Measurements from ENCODE around the gene PIAS1.
"Not testable (repeated sequence)": the region's sequence is repeated elsewhere in the genome, so short reads cannot be mapped to it uniquely, and the experiment has no call there.

Gene PIAS1

DNA sequence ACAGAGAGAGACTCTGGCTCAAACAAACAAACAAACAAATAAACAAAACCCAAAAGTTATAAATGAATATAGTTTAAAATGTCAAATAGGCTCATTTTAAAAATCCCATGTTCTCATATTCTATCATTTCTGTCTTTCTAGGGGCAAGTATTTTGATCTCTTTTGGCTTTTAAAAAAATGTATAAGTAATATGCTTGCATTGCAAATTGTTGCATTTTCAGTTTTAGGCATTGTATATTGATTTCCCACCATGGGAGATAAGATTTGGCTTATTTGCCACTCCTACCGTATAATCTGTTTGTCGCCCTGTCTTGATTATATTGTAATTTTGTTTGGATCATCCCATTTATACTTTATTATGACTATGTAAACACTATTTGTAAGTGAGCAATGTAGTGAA, 70.6 kb downstream of the PIAS1 start:
- DNase-seq (ENCODE audit: low read depth), result no peak

DNA sequence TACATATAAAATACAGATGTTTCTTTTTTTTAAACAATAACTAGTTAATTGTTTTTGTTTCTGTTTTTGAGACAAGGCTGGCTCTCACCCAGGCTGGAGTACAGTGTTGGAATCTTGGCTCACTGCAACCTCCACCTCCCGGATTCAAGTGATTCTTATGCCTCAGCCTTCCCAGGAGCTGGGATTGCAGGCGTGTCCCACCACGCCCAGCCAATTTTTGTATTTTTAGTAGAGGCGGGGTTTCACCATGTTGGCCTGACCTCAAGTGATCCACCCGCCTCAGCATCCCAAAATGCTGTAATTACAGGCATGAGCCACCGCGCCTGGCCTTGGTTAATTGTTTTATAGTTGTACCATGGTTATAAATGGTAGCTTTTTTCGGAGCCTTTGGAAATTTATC, 72.3 kb downstream of the PIAS1 start:
- DNase-seq (ENCODE audit: low read depth), result no peak

DNA sequence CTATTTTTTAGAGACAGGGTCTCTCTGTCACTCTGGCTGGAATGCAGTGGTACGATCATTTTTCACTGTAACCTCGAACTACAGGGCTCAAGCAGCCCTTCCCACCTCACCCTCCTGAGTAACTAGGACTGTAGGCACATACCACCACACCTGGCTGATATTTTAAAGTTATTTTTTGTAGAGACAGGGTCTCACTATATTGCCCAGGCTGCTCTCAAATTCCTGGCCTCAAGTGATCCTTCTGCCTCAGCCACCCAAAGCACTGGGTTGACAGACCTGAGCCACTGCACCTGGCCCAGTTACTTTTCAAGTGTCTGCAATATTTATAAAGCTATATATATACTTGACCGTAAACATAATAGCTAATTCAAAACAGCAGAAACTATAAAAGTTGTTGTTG, 75.0 kb downstream of the PIAS1 start:
- no peak for DNase-seq (ENCODE audit: low read depth)

DNA sequence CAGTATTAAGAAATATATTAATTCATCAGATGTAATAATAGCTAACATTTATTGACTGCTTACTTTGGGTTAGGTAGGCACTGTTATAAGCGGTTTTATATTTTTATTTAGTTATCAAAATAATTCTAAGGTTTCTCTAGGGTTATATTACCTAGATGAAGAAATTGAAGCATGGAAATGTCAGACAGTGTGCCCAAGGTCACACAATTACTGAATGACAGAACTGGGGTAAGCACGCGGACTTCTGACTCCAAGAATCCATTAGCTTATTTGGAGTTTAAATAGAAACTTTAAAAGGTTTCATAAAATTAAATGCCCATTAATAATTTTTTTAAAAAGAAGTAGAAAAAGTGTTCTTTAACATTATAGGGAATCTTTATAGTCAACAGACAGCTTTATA, 76.7 kb downstream of the PIAS1 start:
- no peak for DNase-seq (ENCODE audit: low read depth)

DNA sequence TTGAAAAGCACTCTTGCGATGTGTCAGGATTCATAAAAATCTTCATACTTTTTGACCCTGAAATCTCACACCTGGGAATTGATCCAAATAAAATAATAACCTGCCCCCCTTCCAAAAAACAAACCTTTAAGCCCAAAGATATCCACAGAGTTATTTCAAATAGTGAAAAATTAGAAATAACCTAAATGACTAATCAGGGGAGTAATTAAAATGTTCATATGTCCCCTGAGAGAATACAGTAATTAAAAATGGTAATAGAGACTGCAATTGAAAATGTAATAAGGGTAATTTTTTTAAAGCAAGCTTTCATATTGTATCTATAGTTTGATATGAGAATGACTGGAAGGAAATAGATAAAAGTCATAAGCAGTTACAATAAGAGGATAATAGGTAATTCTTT, 83.0 kb downstream of the PIAS1 start:
- no peak for DNase-seq (ENCODE audit: low read depth)

DNA sequence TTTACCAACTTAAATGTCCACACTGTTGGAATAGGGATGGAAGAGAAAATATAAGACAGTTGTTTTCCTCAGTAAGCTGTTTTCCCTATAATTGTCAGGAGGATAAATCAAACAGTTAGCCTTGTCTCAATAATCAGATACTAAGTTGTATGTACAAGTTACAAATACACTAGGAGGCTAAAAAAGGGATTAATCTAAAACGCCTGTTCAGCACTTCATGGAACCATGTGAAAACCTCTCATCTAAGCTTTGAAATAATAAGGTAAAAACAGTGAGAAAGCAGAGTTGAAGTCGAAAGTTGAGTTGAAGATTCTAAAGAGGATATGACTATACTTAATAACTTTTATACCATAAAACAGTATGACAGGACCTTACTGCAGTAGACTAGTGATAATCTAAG, 89.0 kb downstream of the PIAS1 start:
- no peak for DNase-seq (ENCODE audit: low read depth)

DNA sequence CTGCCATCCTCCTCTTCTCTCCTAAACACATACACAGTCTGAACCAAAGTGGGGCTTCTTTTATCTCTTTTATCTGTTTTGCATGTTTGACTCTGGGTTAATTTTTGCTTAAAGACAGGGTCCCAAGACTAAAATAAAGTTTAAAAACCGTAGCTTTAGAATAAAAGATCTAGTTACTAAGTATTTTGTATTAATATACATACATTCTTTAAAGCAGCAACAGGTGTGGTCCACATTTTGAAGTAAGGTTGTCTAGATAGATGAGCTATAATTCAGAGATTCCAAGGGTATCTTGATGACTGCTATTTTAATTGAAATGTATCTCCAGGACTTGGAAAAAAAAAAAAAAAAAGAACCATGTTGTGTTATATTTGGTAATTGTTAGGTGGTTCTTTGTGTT, 89.7 kb downstream of the PIAS1 start:
- no peak for DNase-seq (ENCODE audit: low read depth)

DNA sequence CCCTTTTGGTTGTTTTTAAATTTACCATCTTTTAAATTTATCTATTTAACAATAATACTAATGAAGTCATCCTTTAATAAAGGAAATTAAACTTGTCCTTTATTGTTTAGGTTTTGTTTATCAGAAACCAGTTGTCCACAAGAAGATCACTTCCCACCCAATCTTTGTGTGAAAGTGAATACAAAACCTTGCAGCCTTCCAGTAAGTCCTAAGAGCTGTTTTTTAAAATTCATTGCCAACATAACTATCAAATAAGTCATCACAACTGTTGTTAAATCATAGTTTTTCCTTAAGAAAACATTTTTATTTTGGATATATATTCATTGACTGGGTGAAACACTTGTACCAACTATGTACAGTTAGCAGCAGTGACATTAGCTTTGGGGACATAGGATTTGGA, 91.6 kb downstream of the PIAS1 start:
- no peak for DNase-seq (ENCODE audit: low read depth)

DNA sequence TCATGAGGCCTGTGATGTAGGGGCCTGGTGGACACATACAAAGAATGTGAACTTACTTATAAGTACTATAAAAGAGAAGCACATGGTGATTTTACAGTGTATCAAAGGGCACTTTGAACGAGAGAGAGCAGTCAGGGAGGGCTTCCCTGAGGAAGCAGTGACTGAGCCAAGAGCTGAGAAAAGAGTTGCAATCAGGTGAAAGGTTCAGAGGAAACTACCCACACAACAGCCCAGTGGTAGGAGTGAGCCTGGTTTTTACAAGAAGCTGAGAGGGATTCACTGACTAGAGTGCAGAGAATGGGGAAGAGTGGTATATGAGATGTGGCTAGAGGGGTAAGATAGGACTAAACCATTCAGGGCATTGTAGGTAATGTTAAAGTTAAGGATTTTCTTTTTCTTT, 93.9 kb downstream of the PIAS1 start:
- DNase-seq (ENCODE audit: low read depth), result no peak

DNA sequence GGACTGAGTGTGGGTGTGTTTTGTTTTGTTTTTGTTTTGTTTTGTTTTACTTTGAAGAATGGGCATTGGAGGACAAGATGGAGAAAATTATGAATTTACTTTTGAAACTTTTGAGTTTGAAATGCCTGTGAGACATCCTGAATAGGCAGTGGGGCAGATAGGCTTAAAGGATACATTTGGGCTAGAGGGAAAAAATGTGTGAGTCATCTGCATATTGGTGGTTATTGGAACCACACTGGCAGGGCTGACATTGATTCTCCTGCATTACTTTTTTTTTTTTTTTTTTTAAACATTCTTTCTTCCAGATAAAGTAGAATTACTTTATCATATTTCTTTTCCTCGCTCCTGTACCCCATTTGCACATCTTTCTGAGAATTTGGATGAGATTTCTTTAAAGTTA, 94.9 kb downstream of the PIAS1 start:
- no peak for DNase-seq (ENCODE audit: low read depth)

DNA sequence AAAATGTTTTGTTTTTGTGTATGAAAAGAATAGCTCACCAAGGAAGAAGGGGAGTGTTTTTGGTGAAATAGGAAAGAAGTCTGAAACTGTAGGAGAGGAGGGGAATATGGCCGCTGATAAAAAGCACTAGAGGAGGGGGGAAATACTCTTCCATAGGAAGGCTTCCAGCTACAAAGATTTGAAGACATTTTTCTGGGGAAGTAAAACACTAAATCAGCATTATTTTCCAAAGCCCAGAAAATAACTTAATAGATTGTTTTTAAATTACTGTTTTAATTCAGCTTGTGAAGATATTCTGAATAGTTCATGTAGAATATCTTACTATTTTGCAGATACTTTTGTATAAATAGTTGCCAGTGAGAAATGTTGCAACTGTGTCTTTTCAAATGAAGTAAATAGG, 96.1 kb downstream of the PIAS1 start:
- DNase-seq (ENCODE audit: low read depth), result no peak

DNA sequence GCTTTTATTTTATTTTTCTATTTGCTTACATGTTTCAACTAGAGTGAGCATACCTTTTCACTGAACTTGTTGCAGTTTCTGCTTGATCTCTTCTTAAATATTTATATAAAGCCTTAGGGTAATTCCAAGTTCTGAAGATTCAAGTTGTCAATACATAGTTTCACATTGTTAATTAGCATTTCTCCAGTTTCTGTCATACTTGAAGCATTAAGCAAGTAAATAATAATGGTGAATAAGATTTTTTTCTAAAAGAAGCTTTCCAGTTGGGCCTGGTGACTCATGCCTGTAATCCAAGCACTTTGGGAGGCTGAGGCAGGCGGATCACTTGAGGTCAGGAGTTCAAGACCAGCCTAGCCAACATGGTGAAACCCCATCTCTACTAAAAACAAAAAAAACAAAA, 97.2 kb downstream of the PIAS1 start:
- DNase-seq (ENCODE audit: low read depth), result no peak

DNA sequence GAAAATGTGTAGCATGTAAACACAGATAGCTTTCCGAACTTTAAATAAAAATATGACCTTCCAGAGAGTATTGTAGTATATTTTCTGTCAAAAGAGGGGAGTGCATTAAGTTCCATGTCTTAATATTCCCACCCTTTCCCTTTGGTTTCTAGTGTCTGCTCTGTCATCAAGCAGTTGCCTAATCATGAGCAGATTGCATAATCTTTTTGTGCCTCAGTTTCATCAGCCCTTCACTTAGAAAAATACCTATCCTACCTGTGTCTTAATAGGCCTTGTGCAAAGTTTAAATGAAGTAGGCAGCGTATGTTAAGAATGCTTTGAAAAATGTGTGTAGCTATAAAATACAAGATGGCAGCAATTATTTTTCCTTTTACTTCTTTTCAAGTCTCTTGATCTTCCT, 98.2 kb downstream of the PIAS1 start:
- DNase-seq (ENCODE audit: low read depth), result no peak

DNA sequence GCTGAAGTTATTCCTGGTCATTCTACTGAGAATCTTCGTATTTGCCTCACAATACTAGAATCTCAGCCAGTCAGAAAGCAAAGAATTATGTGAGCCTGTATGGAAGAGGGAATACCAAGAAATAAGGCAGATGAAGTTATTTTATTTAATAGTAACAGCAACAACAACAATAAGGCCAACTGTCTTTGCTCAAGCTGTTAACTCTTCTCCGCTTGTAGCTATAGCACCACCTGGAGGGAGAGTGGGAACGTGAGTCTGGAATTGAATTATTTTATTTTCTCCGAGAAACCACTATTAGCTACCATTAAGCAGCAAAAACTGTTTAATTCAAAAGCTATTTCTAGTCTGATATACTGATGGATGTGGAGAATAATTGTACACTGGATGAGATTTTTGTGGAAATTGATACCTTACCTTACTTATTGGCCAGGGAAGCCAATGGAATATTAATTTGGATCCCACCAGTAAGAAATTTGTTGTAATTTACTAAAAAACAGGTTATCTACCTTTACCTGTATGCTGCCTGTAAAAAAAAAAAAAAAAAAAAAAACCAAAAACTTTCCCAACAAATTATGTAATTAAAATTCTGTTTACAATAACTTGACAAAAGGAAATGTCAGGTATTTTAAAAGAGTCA, 100.9 kb downstream of the PIAS1 start:
- DNase-seq (ENCODE audit: low read depth), result peak; percentile 7

DNA sequence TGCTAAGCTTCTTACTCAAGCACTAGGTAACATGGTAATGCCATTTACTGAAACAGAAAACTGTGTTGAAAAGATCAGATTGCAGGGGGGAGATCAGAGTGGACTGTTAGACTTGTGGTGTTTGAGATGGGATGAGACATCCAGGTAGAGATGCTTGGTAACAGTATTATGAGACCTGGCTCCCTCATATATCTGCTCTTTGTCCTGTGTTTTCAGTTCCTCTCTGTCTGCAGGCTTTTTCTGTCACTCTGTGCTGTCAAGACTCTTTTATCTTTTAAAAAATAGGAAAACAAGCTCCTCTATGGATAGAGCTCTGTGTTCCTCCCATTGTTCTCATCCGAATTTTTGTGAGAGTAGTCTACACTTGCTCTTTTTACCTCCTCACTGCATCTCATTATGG, 103.0 kb downstream of the PIAS1 start:
- no peak for DNase-seq (ENCODE audit: low read depth)

DNA sequence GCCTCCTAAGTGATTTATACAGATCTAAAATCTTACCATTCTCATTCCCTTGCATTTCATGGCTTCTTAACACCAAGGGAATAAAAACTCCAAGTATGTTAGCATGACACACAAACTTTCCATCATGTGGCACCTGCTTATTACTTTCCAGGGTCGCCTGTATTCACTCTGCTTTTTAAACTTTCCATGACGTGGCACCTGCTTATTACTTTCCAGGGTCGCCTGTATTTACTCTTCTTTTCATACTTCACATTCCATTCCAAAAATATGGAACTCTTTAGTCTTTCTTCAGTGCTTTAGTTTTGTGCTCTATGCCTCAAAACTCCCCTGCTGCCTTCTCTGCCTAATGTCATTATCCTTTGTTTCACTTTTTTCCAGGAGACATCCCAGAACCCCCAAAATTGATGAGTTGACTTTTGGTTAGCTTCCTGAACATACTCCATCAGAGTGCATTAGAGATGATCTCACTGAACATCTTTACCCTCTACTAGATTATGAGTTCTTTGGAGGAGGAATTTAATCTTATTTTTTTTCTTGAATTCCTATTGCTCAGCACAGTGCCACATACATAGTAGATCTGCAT, 104.0 kb downstream of the PIAS1 start:
- no peak for DNase-seq (ENCODE audit: low read depth)

DNA sequence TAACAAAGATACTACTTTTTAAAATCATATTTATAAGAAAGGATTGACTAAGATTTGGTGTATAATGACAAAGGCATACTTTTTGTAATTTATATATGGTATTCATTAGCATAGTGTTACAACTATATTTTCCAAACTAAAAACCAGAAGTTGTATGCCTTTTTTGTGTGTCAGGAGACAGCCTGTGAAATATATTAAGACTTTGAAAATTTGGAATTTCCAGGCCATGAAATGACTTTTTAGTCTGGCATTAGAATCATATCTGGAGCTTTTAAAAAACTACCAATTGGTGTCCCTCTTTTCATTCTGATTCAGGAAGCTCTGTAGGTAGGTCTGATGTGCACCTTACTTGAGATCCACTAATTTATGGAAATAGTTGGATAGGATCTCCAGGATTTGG, 109.1 kb downstream of the PIAS1 start:
- no peak for DNase-seq (ENCODE audit: low read depth)

DNA sequence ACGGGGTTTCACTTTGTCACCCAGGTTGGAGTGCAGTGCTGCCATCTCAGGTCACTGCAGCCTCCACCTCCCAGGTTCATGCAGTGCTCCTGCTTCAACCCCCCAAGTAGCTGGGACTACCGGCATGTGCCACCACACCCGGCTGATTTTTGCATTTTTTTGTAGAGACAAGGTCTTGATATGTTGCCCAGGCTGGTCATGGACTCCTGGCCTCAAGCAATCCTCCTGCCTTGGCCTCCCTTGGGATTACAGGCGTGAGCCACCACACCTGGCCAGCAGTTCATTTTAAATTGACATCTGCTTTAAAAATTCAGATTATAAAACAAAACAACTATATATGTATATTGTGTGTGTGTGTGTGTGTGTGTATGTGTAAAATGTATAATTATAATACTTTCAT, 112.7 kb downstream of the PIAS1 start:
- DNase-seq (ENCODE audit: low read depth), result no peak

DNA sequence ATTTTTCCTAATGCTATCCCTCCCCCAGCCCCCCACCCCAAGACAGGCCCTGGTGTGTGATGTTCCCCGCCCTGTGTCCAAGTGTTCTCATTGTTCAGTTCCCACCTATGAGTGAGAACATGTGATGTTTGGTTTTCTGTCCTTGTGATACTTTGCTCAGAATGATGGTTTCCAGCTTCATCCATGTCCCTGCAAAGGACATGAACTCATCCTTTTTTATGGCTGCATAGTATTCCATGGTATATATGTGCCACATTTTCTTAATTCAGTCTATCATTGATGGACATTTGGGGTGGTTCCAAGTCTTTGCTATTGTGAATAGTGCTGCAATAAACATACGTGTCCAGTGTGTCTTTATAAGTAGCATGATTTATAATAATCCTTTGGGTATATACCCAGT, 117.9 kb downstream of the PIAS1 start:
- not testable (repeated sequence) for DNase-seq (ENCODE audit: low read depth)

DNA sequence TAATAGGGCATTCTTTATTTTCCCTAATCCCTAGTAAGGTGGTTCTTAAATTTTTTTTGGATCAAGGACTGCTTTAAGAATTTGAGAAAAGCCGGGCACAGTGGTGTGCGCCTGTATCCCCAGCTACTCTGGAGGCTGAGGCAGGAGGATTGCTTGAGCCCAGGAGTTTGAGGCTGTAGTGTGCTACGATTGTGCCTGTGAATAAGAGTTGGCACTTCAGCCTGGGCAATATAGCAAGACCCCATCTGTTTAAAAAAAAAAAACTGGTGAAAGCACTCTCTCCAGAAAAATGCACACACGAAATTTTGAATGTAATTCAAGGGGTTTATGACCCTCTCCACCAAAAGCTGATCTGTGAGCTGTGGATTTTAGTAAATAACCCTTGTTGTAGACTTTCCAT, 119.0 kb downstream of the PIAS1 start:
- DNase-seq (ENCODE audit: low read depth), result no peak

DNA sequence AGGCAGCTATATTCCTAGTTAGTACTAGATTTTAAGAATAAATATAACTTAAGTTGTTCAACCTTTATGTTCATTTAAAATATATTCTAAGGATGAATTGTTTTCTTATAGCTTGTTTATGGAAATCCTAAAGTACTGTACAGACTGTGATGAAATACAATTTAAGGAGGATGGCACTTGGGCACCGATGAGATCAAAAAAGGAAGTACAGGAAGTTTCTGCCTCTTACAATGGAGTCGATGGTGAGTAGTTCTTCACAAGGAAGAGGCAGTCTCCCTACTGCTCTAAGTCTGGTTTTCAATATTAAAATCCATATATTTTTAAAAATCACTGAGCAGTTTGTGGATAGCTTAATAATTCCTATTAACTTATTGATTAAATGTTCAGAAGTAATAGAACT, 121.4 kb downstream of the PIAS1 start:
- DNase-seq (ENCODE audit: low read depth), result no peak

DNA sequence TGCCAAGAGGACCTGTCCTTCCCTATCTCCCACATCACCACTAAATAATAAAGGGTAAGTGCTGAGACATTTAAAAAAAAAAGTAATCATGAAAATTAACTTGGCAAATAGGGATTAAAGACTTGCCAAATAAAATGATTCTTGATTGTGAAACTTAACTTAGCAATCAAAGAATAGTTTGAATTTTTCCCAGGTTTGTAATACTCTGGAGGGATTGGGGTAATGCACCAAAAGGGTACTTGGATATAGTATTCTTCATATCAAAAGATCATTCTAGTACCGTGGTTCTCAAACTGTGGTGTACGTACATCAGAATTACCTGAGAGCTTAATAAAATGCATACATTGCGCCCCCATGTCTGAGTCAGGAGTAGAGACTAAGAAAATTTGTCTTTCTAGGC, 122.5 kb downstream of the PIAS1 start:
- no peak for DNase-seq (ENCODE audit: low read depth)

DNA sequence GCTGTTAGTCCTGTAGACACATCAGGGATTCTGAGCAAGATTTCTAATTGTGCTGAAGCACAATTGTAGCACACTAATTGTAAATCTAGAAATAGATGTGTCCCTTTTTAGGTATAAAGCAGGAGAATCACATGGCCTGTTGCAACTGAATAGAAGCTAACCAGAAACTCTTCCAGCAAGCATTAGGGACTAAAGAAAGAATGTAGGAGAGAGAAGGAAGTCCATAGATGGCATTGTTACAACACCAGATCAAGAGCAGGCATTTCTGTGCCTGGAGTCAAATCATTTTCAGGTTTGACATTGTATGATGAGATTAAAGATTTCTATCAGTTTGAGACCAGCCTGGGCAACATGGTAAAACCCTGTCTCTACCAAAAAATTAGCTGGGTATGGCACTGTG, 123.6 kb downstream of the PIAS1 start:
- no peak for DNase-seq (ENCODE audit: low read depth)

DNA sequence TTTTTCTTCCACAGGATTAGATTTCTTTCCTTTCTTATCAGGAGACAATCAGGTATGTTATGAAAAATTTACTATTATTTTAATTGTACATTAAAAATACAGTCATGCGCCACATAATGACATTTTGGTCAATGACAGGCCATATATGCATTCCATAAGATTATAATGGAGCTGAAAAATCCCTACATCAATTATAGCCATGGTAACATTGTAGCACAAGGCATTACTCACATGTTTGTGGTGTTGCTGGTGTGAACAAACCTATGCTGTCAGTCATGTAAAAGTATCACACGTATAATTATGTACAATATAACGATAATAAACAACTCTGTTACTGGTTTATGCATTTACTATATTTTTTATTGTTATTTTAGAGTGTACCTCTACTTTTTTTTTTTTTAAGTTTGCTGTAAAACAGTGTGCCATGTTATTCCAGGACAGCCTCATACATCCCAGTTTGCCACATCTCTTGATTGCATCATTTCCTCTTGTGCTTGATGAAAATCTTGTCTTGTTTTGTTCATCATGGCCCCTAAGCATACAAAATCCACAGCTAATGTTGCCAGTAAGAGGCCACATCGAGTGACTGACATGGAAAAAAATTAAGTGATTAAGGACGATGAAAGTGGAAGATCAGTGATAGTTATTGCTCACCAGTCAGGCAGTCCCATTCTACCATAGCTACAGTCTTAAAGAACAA, 129.7 kb downstream of the PIAS1 start:
- no peak for DNase-seq (ENCODE audit: low read depth)
